Renal pelvis (tissue), 4 donors: ENCODE data around the gene PPP4R3A. TPM values are rescaled to one million over a fixed set of nuclear protein-coding genes. Genes with fewer than 3 reads are reported as not detected.
"Not testable (repeated sequence)": the region's sequence is repeated elsewhere in the genome, so short reads cannot be mapped to it uniquely, and the experiment has no call there.

Experiments used
- DNase-seq: peaks from one replicate; pipeline ENCODE4 v3.0.0-alpha.2; 2013
- polyA plus RNA-seq, 3 donors: library from polyadenylated mRNA; unstranded; fragments of 120-200 nt; gene quantifications; one replicate each; pipeline ENCODE4 v1.2.1, GENCODE V29; 2013; ENCODE audit not compliant: insufficient read length in 3 of 3

Gene PPP4R3A
- polyA plus RNA-seq, 3 donors = 110 to 133 (median 122) TPM

DNA sequence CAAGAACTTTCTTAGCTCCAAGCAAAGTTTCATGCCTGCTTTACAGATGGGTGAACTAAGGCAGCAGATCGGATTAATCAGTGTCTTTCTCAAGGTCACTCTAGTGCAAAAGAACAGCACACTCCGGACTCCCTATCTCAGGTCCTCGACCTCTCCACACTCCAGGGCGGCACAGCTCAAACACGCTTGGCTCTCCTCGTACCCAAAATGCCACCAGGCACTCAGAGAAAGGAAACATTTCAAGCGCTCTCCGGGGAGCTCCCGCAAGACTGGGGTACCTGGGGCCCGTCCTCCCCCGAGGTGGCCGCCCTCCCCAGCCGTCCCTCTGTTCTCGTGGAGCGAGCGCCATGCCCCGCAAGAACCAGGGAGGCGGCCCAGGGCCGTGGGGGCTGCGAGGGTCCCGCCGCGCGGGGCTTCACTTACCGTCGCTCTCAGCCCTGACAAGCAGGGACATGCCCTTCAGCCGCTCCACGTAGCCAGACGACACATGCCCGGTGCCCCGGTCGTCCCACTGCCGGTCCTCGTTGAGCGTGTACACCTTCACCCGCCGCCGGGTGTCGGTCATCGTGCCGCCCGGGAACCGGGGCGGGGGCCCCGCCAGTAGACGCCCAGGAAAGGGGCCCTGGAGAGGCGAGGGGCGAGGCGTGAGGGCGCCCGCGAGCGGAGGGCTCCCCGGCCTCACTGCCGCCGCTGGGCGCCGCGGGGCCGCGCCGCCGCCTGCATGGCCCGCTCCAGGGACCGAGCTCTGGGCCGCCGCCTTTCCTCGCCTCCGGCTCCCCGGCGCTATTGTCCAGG, 830 bp downstream of the PPP4R3A start:
- no peak for DNase-seq

DNA sequence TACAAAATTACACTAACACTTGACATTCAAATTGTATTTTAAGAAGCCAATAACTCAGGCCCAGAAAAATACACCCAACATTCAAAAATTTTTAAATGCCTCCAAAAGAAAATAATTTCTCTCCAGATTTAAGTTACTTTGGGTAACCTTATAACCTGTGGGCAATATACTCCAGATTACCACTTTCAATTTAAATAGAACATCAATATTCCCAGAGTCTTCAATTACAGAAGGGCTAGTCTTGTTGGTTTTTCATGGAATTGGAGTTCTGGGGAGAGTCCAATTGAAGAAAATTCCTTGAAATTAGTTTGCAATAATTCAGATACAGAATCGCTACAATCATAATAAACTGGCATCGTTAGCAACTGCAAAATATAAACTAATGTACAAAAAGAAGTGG, 2.0 kb downstream of the PPP4R3A start:
- DNase-seq = no peak

DNA sequence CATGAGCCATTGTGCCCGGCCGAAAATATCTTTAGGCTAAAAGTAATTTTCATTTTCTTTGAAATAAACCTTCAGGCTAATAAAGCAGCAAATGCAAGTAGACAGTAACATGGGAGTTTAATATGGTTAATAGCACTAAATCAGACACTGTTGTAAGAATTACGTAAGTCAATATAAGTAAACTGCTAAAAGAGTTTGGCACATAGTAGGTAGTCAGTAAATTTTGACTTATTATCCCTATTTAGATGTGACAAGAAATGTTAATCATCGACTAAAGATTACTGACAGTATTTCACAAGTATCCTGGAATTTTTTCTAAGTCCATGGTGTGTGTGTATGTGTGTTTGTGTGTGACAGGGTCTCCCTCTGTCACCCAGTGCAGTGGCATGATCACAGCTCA, 3.9 kb downstream of the PPP4R3A start:
- DNase-seq = no peak

DNA sequence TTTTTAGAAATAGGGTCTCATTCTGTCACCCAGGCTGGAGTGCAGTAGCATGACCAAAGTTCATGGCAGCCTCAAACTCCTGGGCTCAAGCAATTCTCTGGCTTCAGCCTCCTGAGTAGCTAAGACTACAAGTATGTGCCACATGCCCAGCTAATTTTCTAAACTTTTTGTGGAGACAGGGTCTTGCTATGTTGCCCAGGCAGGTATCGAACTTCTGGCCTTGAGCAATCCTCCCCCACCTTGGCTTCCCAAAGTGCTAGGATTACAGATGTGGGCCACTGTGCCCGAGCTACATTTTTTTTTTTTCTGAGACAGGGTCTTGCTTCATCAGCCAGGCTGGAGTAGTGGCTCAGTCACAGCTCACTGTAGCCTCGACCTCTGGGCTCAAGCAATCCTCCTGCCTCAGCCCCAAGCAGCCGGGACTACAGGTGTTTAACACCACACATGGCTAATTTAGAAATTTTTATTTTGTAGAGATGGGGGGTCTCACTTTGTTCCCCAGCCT, 7.1 kb downstream of the PPP4R3A start:
- DNase-seq = no peak

DNA sequence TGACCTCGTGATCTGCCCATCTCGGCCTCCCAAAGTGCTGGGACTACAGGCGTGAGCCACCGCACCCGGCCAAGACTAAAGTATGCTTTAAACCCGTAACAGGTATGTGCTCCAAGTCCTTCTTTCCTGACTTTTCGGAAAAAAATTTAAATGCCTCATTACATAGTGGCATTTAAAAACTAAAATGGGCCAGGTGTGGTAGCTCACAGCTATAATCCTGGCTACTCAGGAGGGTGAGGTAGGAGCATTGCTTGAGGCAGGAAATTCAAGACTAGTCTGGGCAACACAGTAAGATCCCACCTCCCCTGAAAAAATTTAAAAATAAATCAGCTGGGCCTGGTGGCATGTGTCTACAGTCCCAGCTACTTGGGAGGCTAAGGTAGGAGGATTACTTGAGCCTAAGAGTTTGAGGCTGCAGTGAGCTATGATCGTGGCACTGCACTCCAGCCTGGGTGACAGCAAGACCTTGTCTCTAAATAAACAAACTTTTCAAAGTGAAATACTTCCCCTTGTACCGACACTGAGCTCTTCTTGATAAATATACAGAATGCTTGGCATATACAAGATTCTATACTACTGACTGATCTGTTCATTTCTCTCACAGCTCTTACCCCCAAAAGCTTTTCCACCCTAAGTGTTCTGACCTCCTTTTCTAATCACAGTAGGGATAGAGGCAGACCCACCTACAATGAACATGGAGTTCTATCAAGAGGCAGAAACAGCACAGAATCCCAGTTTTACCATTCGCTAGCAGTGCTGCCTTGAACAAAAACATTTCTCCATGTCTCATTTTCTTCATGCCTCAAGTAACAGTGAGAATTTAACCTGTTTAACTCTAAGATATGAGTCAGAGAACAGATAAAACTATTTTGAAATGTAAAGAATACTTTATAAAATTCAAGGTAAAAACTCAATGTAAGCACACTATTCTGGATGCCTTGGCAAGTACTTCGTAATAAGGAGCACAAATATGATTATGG, 7.9 kb downstream of the PPP4R3A start:
- DNase-seq = no peak

DNA sequence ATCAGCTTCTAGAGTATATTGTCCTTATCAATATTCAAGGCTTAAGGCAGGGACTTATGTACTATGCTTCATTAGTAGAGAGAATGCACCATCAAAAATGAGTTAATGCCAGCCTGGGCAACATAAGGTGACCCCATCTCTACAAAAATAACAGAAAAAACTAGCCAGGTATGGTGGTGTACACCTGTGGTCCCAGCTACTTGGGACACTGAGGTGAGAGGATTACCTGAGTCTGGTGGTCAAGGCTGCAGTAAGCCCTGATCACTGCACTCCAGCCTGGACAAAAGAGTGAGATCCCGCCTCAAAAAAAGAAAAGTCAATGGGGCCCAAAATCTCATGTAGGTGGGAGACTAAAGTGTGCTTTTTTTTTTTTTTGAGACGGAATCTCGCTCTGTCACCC, 8.8 kb downstream of the PPP4R3A start:
- no peak for DNase-seq

DNA sequence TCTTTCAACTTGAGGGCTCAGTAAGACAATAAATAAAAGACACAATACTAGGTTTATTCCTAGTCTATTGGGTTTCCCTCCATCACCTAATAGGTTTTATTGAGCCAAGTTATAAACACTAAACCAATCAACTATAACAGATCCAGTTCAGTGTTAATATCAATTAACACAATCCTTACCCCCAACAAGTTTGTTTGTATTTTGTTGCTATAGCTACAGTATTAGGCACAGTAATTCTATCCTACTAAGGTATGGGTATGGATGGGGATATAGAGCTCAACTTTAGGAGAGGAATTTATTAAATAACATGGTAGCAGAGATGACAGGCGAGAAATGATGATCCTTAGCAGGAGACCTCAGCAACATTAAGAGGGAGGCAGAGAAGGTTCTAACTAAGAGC, 13.3 kb downstream of the PPP4R3A start:
- no peak for DNase-seq

DNA sequence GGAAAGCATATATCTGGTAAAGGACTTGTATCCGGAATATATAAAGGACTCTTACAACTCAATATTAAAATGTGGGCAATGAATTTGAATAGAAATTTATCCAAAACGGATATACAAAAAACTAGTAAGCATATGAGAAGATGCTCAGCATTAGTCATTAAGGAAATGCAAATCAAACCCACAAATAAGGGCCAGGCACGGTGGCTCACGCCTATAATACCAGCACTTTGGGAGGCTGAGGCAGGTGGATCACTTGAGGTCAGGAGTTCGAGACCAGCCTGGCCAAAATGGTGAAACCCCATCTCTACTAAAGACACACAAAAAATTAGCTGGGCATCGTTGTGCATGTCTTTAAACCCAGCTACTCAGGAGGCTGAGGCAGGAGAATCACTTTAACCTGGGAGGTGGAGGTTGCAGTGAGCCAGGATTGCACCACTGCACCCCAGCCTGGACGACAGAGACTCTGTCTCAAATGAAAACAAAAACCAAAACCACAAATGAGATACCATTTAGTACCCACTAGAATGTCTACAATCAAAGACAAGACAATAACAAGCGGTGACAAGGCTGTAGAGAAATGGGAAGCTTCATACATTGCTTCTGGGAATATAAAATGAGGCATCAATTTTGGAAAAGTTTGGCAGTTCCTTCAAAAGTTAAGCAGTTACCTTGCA, 15.6 kb downstream of the PPP4R3A start:
- not testable (repeated sequence) for DNase-seq

DNA sequence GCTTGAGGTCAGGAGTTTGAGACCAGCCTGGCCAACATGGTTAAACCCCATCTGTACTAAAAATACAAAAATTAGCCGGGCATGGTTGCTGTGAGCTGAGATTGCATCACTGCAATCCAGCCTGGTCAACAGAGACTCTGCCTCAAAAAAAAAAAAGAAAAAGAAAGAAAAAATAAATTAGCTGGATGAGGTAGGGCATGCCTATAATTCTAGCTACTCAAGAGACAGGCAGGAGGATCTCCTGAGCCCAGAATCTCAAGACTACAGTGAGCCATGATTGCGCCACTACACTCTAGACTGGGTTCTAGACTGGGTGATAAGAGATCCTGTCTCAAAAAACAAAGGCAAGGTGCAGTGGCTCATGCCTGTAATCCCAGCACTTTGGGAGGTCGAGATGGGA, 16.9 kb downstream of the PPP4R3A start:
- no peak for DNase-seq

DNA sequence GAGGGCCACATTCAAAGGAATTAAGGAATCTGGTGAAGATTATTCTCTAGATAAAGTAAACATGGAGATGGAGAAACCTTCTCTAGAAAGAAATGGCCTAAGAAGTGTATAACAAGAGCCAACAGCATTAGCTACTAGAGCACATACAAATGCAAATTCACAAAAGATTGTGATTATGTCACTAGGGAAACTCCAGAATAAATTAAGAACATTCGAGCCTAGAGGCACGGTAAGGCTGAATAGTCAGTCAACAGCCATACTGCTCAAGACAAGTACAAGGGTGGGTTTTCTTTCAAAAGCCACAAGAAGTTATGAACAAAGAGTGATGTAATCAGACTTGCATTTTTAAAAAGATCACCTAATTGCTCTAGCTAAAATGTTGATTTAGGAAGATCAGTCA, 25.4 kb downstream of the PPP4R3A start:
- DNase-seq = no peak

DNA sequence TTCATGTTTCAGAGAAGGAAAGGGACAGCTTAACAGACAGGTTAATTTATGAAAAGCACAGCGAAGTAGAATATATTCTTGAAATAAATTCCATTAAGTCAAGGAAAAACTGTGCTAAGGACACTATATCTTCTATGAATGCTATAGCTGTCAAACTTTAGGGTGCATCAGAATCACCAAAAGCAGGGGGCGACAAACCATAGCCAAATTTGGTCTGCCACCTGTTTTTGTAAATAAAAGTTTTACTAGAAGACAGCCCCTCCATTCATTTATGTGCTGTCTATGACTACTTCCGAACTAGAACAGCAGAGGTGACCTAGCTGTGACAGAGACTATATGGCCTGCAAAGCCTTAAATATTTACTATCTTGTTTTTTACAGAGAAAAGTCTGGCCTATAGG, 25.9 kb downstream of the PPP4R3A start:
- DNase-seq = no peak

DNA sequence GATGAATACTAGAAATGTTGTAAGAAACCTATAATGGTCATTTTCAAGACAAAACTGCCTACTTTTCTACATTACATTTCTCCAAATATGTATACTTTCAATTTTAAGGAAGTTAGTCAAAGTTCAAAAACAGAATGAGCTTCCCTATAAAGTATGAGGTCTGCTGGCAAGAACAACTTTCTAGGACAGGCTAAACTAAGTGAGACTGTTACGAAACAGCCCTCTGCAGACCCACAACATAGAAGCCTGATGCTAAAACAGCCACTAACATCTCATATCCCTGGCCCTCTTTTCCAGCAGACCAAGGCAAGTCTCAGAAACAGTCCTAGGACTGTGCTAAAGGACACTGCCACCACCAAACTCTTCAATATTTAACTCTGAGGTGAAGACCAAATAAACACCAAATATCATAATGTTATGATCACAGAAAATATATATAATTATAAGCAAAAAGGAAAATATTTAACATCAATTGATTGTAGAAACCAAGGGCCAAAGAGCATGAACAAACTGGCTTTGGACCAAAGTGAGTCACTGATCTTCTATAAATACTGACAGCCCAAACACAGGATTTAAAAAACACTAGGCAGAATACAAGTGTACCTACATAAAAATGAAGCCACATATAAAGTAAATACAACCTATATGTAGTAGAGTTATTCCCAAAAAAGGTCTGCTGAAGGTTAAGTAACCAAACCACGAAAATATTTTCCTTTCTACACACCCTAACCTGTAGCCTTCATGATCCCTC, 27.7 kb downstream of the PPP4R3A start:
- no peak for DNase-seq

DNA sequence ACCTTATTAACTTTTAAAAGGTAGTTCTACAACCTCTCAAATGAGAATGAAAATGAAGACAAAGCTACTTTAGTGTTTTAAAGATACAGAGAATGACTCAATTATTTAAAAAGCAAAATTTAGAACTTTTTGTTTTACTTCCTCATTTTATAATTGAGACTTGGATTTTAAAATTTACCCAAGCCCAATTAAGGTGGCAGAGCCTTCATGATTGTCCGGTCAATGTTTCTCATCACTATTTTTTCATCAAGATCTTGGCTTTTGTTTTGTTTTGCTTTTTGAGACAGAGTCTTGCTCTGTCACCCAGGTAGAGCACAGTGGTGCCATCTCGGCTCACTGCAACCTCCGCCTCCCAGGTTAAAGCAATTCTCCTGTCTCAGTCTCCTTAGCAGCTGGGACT, 32.7 kb downstream of the PPP4R3A start:
- DNase-seq = no peak

DNA sequence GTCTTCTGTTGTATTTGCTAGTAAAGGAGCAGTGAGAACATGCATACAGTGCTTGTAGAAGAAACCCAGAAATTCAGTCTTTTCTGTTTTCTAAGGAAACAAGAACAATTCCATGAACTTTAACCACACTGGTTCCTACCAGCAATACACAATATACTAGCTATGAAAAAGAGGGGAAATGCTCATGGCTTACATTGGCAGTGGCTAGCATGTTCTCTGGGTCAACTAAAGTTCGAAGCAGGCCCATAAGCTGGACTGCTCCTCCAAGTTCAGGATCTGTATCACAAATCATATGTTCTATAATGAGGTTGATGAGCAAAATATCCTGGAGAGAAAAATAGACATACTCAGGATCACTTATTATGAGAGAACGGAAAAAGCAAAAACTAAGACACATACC, 37.1 kb downstream of the PPP4R3A start:
- DNase-seq = no peak

DNA sequence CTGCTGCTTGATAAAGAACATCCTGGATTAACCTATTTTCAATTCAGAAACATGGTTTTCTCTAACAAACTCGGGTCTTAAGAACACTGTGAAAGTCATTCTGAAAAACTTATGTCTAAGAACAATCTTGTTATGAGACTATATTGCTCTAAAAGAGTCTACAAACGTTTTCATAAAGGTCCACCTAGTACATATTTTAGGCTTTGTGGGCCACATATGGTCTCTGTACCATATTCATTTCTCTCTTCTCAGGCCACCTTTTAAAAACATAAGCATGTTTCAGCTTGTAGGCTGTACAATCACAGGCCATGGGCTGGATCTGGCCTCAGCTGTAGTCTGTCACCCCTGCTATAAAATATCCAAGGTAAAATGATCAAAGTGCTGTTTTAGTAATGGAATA, 39.9 kb downstream of the PPP4R3A start:
- DNase-seq = no peak

DNA sequence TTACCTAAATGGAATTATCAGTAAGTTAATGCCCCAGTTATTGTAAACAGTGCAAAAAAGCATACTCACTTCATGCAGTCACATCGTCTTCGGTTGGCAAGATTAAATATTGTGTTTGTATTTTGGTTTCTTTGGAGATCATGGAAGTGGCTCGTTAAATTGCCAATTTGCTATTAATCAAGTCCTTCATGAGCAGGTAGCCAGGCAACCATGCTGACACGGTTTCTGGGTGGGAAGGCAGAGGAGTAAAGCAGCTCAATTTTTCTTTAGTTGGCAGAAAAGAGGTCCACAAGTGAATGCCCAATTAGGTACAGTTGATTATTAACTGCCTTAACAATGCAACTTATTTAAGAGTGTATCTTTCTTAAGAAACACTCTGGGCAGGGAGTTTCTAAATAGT, 43.9 kb downstream of the PPP4R3A start:
- DNase-seq = peak; percentile 50

DNA sequence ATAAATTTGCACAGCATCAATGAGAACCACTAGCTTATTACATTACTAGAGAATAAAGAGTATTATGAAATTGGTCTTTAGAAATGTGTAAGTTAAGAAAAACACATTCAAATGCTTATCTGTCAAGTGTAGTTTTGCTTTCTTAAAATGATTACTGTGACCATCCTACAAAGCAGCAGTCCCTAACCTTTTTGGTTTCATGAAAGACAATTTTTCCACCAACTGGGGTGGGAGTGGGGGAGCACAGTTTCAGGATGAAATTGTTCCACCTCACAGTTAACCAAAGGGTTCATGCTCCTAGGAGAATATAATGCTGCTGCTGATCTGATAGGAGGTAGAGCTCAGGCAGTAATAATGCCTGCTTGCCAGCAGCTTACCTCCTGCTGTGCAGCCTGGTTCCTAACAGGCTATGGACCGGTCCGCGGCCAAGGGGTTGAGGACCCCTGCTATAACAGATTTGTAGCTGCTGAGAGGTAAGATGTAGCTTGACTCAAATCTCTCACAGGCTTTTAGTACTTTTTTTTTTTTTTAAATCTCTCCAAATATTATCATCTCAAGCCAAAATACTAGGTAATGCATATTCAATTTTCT, 45.4 kb downstream of the PPP4R3A start:
- DNase-seq = no peak

DNA sequence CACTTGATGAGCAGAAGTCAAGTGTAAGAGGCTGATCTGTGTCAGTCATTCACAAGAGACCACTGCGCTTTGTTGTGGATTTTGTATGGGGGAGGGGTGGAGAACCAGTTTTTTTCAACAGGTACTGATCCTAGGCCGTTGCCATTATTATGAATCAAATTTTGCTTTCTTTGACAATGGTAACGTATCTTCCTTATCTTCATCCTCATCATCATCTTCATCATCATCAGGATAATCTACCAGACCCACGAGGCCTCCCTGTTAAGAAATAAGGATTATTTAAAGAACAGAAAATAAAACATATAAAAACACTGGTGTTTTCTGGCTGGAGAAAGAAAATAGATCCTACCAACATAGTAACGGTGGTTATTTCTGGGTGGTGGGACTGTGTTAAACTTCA, 51.5 kb downstream of the PPP4R3A start:
- DNase-seq = no peak

DNA sequence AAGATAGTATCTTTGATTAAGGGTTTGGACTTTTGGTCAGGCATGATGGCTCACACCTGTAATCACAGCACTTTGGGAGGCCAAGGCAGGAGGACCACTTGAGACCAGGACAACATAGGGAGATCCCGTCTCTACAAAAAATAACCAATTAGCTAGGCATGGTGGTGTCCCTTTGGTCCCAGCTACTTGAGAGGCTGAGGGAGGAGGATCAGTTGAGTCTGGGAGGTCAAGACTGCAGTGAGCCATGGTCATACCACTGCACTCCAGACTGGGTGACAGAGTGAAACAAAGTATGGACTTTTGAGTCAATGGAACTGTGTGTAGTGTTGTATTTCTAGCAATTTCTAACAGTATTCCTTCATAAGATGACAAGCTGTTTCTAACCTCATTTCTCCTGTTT, 53.8 kb downstream of the PPP4R3A start:
- DNase-seq = no peak

DNA sequence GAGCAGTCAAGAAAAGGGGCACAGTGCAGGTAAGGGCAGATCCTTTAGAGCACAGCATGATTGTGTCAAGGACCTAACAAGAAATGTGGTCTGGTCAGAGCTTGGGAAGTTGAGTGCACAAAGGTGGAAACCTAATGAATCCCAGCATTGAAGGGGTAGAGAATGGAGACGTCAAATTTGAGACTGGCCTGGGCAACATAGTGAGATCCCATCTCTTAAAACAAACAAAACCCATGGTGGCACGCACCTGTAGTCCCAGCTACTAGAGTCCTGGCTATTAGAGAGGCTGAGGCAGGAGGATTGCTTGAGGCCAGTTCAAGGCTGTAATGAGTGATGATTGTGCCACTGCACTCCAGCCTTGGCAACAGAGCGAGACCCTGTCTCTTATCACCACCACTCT, 55.5 kb downstream of the PPP4R3A start:
- no peak for DNase-seq

DNA sequence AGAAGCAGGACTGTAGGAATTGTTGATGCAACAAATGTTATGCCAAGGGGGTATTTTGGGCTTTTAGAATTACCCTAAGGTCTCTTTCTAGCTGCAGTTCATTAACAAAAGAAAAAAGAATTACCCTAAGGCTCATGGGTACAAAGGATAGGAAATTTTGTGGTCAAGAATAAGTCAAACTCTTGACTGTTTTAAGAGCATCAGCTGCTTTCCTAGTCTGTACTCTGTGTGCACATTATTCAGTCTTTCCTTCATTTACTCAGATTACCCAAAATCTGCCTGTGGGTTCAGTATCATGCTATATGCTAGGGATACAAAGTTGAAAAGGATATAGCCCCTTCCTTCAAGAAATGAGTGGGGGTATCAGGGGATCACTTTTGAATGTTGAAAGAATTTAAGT, 56.0 kb downstream of the PPP4R3A start:
- no peak for DNase-seq
